Thyroid gland (tissue), 4 donors: Measurements from ENCODE around the gene OR5B12. TPM values are rescaled to one million over a fixed set of nuclear protein-coding genes. Genes with fewer than 3 reads are reported as not detected.

ENCODE experiments used
- DNase-seq, 2 donors: peaks; one replicate each; pipeline ENCODE4 v3.0.0-alpha.2; 2019
- H3K27ac ChIP-seq, 3 donors: fragments of 200-600 bp; sonication (generic); 1 replicate in 2 of 3; 2 replicates in 1 of 3; pipeline ENCODE4 v1.5.1; 2016 to 2019; ENCODE audit warnings: mild to moderate bottlenecking in 1 of 3, moderate library complexity in 1 of 3
- H3K27me3 ChIP-seq: fragments of 200-600 bp; sonication (generic); one replicate; pipeline ENCODE4 v1.5.1; 2019
- H3K36me3 ChIP-seq, 2 donors: fragments of 200-600 bp; sonication (generic); one replicate each; pipeline ENCODE4 v1.5.1; 2016 to 2019
- H3K4me1 ChIP-seq, 2 donors: fragments of 200-600 bp; sonication (generic); one replicate each; pipeline ENCODE4 v1.5.1; 2017 to 2019
- H3K4me3 ChIP-seq, 3 donors: fragments of 200-600 bp; sonication (generic); replicated peaks in 1 of 3; 1 replicate in 2 of 3; 2 replicates in 1 of 3; pipeline ENCODE4 v1.5.1; 2016; ENCODE audit warnings: mild to moderate bottlenecking in 1 of 3
- H3K9me3 ChIP-seq: fragments of 200-600 bp; sonication (generic); one replicate; pipeline ENCODE4 v1.5.1; 2017
- POLR2A ChIP-seq, 2 donors: fragments of 450-650 bp; IDR thresholded peaks; one replicate each; pipeline ENCODE4 v1.6.1; 2017; ENCODE audit warnings: antibody characterized with exemption in 2 of 2, mild to moderate bottlenecking in 2 of 2, moderate library complexity in 1 of 2
- WGBS, 2 donors: methylation state at CpG; one replicate each; pipeline ENCODE4 v1.1.5; 2017; 5-methylcytosine and 5-hydroxymethylcytosine counted together
- intact Hi-C: fragments of 100-400 bp; cut with DNase I; formaldehyde crosslinking; loops from one replicate; pipeline ENCODE4 v1.15.1; 2023
- total RNA-seq, 4 donors: library from RNA; depleted of rRNA; stranded (reverse); fragments of >200 nt; gene quantifications; one replicate each; pipeline ENCODE4 v1.2.3, GENCODE V29; 2016
- TF ChIP-seq, protein P1 (sequence below), 6 experiments: fragments of 200-600 bp in 3 of 6; fragments of 450-650 bp in 3 of 6; sonication (generic) in 3 of 6; IDR thresholded peaks; one replicate each; pipeline ENCODE4 v1.5.1; 2016 to 2019; ENCODE audit warnings: antibody characterized with exemption in 6 of 6, mild to moderate bottlenecking in 2 of 6, inconsistent platforms in 1 of 6, moderate library complexity in 1 of 6

The OR5B12 gene
- total RNA-seq, 4 donors from 2014 or later = not detected

GRCh38 chr11:58395581-58395980 lies 46.5 kb downstream of the OR5B12 start:
- intact Hi-C loops = no loop called here
- Histone ChIP-seq H3K27ac (no peak overlapping the region), H3K36me3 (no peaks in the 10 kb centered on the region), H3K27me3 (no peaks in the 10 kb centered on the region), H3K4me1 (no peaks in the 10 kb centered on the region), H3K9me3 (no peaks in the 10 kb centered on the region), H3K4me3 (no peak overlapping the region)
- TF ChIP-seq, protein P1, sequence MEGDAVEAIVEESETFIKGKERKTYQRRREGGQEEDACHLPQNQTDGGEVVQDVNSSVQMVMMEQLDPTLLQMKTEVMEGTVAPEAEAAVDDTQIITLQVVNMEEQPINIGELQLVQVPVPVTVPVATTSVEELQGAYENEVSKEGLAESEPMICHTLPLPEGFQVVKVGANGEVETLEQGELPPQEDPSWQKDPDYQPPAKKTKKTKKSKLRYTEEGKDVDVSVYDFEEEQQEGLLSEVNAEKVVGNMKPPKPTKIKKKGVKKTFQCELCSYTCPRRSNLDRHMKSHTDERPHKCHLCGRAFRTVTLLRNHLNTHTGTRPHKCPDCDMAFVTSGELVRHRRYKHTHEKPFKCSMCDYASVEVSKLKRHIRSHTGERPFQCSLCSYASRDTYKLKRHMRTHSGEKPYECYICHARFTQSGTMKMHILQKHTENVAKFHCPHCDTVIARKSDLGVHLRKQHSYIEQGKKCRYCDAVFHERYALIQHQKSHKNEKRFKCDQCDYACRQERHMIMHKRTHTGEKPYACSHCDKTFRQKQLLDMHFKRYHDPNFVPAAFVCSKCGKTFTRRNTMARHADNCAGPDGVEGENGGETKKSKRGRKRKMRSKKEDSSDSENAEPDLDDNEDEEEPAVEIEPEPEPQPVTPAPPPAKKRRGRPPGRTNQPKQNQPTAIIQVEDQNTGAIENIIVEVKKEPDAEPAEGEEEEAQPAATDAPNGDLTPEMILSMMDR (IDR thresholded peaks at IDR 0.05) = no peak
- TF ChIP-seq POLR2A (IDR thresholded peaks at IDR 0.05) = no peak
- WGBS, 2 donors = 63 to 77% methylated on average over 2 of the region's 2 CpGs
- DNase-seq = no peak

GRCh38 chr11:58394195-58394594 lies 47.8 kb downstream of the OR5B12 start:
- no peaks in the 10 kb centered on the region for H3K4me1 ChIP-seq
- TF ChIP-seq, protein P1 (IDR thresholded peaks at IDR 0.05) = no peak
- TF ChIP-seq POLR2A (IDR thresholded peaks at IDR 0.05) = no peak
- no peak overlapping the region for H3K27ac ChIP-seq
- no peak for DNase-seq
- H3K9me3 ChIP-seq = no peaks in the 10 kb centered on the region
- H3K36me3 ChIP-seq = no peaks in the 10 kb centered on the region
- H3K27me3 ChIP-seq = no peaks in the 10 kb centered on the region
- intact Hi-C loops = no loop called here
- no peak overlapping the region for H3K4me3 ChIP-seq

DNA sequence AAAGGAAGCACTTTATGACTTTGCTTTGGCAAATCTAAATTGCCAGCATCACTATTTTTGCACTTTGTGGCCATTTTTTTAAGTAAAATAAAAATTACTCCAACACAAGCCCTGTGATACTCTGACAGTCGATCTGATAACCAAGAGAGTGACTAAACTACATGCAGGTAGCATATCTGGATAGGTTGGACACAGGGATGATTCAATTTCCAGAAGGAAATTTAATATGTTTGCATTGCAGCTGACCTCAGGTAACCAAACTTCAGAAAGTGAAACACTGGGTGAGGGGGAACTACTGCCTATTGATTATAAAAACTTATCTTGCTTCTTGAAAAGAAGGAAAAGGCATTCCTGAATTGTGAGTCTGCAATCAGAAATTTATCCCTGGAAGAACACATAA lies 49.3 kb downstream of the OR5B12 start:
- no peak overlapping the region for H3K27ac ChIP-seq
- H3K4me3 ChIP-seq = no peak overlapping the region
- no peak for DNase-seq
- WGBS, 2 donors = 37 to 39% methylated on average over 1 of the region's 1 CpG
- no peaks in the 10 kb centered on the region for H3K4me1 ChIP-seq
- TF ChIP-seq POLR2A (IDR thresholded peaks at IDR 0.05) = no peak
- TF ChIP-seq, protein P1 (IDR thresholded peaks at IDR 0.05) = no peak
- intact Hi-C loops = no loop called here
- H3K9me3 ChIP-seq = no peaks in the 10 kb centered on the region
- no peaks in the 10 kb centered on the region for H3K36me3 ChIP-seq
- H3K27me3 ChIP-seq = no peaks in the 10 kb centered on the region

GRCh38 chr11:58391879-58392278 lies 50.2 kb downstream of the OR5B12 start:
- Histone ChIP-seq H3K9me3 (no peaks in the 10 kb centered on the region), H3K27ac (no peak overlapping the region), H3K36me3 (no peaks in the 10 kb centered on the region), H3K27me3 (no peaks in the 10 kb centered on the region), H3K4me1 (no peaks in the 10 kb centered on the region), H3K4me3 (no peak overlapping the region)
- 90 to 93% methylated on average over 1 of the region's 1 CpG for WGBS, 2 donors
- DNase-seq = no peak
- intact Hi-C loops = no loop called here
- TF ChIP-seq POLR2A (IDR thresholded peaks at IDR 0.05) = no peak
- TF ChIP-seq, protein P1 (IDR thresholded peaks at IDR 0.05) = no peak

- Histone ChIP-seq H3K4me1 (no peaks in the 10 kb centered on the region), H3K4me3 (no peak overlapping the region), H3K9me3 (no peaks in the 10 kb centered on the region), H3K27me3 (no peaks in the 10 kb centered on the region), H3K27ac (no peak overlapping the region), H3K36me3 (no peaks in the 10 kb centered on the region)
- intact Hi-C loops = no loop called here
- WGBS, 2 donors = 82 to 90% methylated on average over 6 to 9 of the region's 18 CpGs
- no peak for TF ChIP-seq POLR2A (IDR thresholded peaks at IDR 0.05)
- TF ChIP-seq, protein P1 (IDR thresholded peaks at IDR 0.05) = no peak
- DNase-seq = no peak
These were observed 51.4 kb downstream of the OR5B12 start for GRCh38 chr11:58390551-58391063.

Other genes with a start within 250 kb of the OR5B12 start
- gene OR1S2, start 238.1 kb downstream of the OR5B12 start, total RNA-seq = not detected
- not detected for gene OR1S1, start 229.5 kb downstream of the OR5B12 start, total RNA-seq
- not detected for gene OR10Q1, start 213.3 kb downstream of the OR5B12 start, total RNA-seq
- not detected for gene OR10W1, start 174.0 kb downstream of the OR5B12 start, total RNA-seq
- gene OR5B17, start 83.2 kb downstream of the OR5B12 start, total RNA-seq = not detected
- not detected for gene OR5B3, start 35.4 kb downstream of the OR5B12 start, total RNA-seq
- gene OR5B2, start 14.1 kb downstream of the OR5B12 start, total RNA-seq = not detected
- not detected for gene OR5B21, start 65.9 kb upstream of the OR5B12 start, total RNA-seq
- gene LPXN, start 133.6 kb upstream of the OR5B12 start, total RNA-seq = 10 to 100 TPM in 2 of 4 donors, 1 to 10 TPM in 2; 5.8 to 14.4 (median 9.4) TPM
- gene ZFP91, start 136.8 kb upstream of the OR5B12 start, total RNA-seq = 10 to 100 TPM; 49.8 to 63.7 (median 59.1) TPM
- 1 to 10 TPM; 1.6 to 5.0 (median 1.7) TPM for gene CNTF, start 180.4 kb upstream of the OR5B12 start, total RNA-seq